ENCODE measurements around the gene PHF19.

PHF19 gene

DNA sequence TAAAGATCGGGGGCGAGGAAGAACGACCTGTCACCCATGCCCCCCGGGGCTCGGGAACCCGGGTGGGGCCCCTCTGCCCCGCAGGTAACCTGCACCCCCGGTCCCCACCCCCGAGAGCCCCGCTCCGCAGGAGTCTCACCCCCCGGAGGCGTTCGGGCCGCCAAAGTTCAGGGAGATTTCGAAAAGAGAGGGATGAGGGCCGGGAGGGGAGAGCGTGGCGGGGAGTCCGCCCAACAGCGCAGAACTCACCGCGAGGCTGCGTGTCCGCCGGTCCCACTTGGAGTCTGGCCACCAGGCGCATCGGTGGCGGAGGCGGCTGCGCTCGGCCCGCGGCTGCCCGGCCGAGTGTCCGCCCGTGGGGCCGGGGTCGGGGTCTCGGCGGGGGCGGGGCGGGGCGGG is at the start of gene PHF19:
Gene PHF19 (minus strand): TSS at position 347 of the 399 bp plus-strand sequence. CDS start 2,447 bp downstream, outside the sequence.
- DNase-seq: peak; percentile 66

GRCh38 chr9:120926397-120926928 is 49.5 kb upstream of the PHF19 start, which contains the start of gene TRAF1:
TRAF1 (minus strand) TSS chr9:120926796; CDS start chr9:120926075, 721 bp downstream.
- DNase-seq: no peak

DNA sequence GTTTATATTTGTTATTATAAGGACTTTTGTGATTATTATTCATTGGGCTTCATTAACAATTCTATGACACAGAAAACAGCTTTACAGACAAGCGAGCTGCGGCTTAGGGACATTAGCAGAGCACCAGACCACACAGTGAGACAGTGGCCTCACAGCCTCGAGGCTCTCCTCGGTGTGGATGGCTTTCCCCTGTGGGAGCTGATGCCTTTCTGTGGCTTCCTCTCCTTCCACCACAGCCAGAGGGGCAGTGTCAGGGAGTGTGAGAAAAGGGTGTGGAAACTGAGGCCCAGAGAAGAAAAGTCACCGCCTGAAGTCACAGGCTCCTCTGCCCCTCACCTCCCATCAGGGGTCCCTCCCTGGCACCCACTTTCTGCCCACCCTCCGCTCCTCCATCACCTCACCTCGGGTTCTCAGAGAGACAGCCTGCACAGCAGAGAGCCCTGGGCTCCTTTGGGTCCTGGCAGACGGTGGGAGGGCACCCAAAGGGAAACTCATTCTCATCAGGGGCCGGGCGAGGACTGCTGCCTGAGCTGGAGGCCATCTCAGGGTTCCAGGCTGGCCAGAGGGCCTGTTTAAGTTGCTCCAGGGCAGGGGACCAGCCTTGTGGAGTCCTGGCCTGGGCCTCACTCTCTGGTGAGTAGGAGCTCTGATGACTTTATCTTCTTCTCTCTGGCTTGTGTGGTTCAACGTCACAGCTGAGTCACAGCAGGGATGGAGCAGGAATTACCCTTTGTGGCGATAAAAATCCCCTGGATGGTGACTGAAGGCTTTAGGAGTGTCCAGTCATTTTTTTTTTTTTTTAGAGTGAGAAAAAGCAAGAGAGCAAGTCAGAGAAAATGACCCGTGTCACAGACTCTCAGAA is 48.8 kb upstream of the PHF19 start:
- peak; percentile 78 for DNase-seq

- DNase-seq: no peak
Measured at GRCh38 chr9:120924698-120925534, 47.9 kb upstream of the PHF19 start.

GRCh38 chr9:120923620-120924328 is 46.8 kb upstream of the PHF19 start:
- no peak for DNase-seq

GRCh38 chr9:120922404-120923195 is 45.6 kb upstream of the PHF19 start:
- DNase-seq: no peak

DNA sequence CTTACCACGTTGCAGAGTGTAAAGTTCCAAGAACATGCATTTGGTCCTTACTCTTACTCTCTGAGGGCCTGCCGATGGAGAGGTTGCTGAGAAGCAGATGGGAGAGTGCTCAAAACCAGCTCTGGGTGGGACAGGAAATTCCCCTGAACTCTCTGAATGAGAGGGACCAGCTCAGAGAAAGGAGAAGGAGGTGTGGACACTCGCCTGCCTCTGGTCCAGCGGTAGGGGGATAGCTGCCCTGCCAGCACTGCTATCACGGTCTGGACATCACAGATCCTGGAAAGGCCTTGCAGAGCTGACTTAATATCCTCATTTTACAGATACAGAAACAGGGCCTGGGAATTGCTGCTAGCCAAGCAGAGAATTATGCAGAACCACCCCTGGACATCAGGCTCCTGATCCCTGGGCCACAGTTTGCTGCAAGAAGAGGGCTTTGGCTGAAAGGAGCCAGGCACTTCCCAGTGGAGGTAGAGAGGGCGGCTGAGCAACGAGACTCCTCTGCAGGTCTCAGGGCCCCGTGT is 44.7 kb upstream of the PHF19 start:
- DNase-seq: no peak

DNA sequence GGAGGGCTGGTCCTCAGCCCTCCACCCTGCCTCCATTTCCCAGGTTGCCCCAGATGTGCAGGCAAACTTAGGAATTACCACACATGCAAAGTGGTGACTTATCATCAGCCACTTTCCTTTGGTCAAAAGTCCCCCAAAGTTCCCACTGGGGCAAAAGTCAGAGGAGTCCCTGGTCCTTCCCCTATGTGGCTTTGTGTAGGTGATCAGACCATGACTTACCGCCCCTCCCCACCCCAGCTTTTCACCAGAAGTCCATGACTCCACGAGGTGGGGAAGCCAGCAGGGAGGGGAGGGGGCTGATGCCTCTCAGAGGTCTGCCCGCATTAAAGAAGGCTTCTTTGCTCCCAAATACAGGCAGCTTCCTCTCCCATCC is 43.8 kb upstream of the PHF19 start:
- no peak for DNase-seq

DNA sequence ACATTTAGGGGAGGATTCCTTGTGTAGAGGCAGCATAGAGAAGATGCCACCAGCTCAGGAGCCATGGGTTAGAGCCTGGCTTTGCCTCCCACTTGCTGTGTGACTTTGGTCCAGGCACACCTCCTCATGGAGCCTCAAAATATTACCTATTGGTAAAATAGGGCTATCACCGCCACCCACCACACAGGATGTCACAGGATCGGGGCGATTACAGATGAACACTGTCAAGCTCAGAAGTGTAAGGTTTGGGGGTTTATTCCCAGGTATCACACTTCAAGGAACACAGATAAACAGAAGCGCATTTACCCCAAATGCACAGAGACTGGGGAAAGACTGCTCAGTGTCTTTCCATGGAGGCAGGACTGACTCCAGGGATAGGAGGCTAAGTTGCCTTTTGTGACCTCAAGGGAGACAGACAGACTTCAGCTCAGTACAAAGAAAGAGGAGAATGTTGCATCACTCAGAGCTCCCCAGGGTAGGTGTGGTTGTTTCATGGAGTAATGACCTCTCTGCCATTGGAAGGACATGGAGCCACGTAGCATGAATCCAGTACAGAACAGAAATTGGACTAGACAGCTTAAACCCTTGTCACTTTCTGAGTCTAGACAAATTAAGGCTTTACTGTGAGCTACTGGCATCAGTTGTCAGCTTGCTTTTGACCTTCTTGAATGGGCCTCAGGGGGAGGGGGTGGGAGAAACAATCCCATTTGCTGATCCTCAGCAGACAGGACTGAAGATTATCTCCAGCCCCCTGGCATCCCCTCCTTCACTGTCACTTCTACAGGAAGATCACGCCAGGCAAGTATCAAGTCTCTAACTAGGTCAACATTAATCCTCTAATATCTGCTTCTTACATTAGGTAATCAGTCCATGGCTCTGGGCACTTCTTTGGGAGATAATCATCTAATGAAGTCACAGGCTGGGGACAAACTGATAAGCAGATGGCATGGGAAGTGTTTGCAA is 43.1 kb upstream of the PHF19 start:
- no peak for DNase-seq

DNA sequence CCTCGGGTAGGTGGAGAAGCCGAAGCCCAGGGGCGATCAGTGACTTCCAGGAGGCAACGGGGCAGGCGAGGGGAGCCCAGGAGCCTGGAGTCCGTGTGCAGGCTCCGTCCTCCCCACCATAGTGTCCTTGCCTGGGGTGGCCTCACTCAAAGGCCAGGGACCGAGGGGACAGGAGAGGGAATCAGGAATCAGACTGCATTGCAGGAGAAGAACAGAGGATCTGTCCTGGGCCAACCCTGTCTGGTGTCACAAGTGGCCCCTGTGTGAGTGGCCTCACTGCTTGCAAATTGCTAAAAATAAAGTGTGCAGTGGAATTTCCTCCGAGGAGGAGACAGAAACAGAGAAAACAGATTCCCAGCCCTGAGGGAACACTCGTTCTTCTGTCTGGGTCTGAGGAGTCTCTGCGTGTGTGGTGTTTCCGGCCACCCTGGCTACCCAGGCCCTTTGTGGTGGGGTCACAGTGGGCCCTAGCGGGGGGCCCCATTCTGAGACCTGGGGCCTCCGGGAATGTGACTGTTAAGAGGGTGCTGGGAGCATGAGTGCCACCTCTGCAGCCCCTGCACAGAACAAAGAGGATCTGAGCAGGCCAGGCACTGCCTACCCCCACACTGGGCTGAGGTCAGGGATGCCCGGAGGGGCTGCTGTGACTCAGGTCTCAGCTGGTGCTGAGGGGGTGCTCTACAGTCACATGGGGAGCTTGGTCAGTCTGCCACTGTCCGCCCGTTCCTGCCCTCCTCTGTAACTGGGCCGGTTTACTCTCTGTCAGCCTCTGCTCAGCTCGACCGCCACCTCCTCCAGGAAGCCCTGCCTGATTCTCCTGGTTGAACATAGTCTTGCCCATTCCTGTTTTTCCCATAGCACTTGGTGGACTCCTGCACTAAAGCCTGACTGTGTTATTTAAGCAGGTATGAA is 42.2 kb upstream of the PHF19 start:
- no peak for DNase-seq

DNA sequence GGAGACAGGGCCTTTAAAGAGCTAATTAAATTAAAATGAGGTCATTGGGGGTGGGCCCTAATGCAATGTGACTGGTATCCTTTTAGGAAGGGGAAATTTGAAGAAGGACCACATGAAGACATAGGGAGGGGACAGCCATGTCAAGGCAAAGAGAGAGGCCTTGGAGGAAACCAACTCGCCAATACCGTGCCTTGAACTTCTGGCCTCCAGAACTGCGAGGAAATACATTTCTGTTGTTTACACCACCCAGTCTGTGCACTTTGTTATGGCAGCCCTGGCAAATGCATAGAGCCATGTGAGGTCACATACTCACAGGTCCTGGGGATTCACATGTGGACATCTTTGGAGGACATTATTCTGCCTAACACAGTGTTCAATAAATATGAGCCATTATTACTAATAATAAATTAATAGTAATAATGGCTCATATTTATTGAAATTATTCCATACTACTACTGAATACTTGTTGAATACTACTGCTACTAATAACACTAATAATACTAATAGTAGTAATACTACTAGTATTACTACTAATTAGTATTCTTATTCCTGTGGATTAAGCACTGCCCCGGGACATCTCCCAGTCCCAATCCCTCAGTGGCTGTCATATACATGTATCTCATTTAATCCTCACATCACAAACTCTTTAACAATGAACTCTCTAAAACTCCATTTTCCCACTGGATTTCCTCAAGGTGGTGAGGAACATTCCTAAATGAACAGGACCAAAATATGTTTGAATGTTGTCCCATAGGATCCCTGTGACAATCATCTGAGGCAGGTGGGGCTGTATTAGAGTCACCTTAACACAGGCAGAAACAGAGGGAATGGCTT is 41.2 kb upstream of the PHF19 start:
- DNase-seq: no peak

DNA sequence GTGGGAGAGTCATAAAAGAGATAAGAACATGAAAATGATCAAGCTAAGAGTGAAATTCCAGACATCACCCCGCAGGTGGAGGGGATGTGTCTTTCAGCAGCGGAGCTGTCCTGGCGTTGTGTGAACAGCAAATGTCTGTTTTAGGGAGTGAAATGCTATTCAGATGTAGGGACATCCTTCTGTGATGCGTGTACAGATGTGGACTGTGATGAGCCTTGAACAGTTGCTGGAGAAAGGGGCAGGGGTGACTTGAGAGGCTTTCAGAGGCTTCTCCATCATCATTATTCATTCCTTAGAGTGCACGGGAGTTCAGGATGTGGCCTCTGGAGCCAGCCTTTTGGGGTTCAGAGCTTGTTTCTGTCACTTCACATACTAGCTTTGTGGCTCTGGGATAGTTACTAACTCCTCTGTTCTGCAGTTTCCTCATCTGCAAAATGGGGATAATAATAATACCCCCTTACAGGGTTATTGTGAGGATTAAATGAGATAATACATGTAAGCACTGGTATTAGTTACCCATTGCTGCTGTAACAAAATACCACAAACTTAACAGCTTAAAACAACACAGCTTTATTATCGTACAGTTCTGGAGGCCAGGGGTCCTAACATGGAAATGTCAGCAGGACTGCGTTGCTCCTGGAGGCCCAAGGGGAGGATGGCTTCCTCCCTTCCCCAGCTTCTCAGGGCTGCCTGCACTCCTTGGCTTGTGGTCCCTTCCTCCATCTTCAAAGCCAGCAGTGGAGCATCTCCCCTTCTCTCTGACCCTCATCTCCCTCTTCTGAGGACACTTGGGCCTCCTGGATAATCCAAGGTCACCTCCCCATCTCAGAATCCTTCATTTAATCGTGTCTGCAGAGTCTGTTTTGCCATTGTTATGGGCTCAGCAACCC is 40.2 kb upstream of the PHF19 start:
- DNase-seq: no peak

- DNase-seq: no peak
Measured at GRCh38 chr9:120916588-120916987, 39.6 kb upstream of the PHF19 start.

- DNase-seq: peak; percentile 31
Measured at GRCh38 chr9:120915854-120916470, 39.0 kb upstream of the PHF19 start.

DNA sequence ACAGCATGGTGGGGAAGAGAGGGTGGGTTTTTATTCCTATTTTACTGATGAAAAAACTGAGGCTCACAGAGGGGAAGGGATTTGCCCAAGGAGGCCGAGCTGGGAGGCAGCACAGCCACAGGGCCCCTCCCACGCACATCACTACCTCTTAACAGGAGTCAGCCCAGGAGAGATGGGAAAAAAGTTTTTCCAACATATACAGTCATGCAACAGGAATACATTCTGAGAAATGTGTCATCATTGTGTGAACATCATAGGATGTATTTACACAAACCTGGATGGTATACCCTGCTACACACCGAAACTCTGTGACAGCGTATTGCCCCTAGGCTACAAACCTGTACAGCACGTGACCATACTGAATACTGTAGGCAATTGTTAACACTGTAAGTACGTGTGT is 38.0 kb upstream of the PHF19 start:
- DNase-seq: no peak

- no peak for DNase-seq
Measured at GRCh38 chr9:120914396-120914795, 37.4 kb upstream of the PHF19 start.
